AG08395 (cell line): Measurements from ENCODE around the gene SRCAP.
"Not testable (repeated sequence)": the region's sequence is repeated elsewhere in the genome, so short reads cannot be mapped to it uniquely, and the experiment has no call there.

Experiments
- DNase-seq: peaks from one replicate; pipeline ENCODE4 v3.0.0; 2012; ENCODE audit warnings: mixed read lengths, low spot score

Gene SRCAP

DNA sequence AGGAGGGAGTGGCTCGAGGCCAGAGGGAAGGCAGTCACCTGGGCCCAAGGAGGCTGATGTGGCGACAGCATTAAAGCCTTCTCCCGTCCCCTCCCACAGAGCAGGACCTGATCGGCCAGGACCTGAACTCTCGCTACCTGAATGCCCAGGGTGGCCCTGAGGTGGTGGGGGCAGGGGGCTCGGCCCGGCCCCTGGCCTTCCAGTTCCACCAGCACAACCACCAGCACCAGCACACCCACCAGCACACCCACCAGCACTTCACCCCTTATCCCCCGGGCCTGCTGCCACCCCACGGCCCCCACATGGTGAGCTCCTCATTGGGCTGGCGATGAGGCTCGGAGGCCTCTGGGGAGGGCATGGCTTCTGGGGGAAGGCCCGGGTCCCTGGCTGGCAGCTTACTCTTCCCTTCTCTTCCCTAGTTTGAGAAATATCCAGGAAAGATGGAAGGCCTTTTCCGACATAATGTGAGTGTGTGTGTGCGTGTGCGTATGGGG lies 34.3 kb upstream of the SRCAP start:
- DNase-seq, result no peak

DNA sequence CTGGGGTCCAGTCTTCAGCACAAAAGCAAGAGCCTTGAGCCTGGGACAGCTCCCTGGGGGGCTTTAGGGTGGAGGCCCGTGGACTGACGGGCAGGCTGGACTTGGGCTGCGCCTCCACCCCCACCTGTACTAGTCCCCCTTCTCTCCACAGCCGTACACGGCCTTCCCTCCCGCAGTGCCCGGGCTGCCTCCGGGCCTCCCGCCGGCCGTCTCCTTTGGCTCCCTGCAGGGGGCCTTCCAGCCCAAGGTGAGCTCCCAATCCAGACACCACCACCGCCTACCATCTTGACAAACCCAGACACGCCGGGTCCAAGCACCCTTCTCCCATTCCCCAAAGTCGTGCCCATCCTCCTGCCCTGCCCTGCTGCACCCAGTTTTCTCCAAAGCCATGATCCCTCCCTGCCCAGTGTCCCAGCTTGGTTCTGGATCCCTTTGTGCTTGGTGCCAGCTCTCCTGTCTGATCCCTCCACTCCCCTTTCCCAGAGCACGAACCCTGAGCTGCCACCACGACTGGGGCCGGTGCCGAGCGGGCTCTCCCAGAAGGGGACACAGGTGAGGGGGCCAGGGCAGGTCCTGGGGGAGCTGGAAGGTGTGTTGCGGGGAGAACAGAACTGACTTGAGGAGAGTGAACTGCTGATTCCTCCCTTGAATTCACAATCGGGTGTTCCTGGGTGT lies 33.7 kb upstream of the SRCAP start:
- no peak for DNase-seq

DNA sequence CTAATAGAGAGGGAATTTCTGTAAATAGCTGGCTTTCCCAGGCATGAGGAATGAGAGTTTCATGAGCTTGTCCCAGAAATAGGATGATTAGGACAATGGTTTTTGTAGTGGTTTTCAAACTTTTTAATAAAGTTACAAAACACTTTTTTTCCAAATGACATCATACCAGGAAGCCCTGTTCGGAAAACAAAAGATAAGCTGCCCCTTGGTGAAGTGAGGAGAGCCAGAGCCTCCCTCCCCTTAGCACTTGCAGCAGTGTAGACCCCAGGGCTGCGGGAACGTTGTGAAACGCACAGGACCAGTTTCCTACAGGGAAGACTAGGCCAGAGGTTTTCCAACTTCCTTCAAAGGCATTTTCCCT lies 33.2 kb upstream of the SRCAP start:
- no peak for DNase-seq

DNA sequence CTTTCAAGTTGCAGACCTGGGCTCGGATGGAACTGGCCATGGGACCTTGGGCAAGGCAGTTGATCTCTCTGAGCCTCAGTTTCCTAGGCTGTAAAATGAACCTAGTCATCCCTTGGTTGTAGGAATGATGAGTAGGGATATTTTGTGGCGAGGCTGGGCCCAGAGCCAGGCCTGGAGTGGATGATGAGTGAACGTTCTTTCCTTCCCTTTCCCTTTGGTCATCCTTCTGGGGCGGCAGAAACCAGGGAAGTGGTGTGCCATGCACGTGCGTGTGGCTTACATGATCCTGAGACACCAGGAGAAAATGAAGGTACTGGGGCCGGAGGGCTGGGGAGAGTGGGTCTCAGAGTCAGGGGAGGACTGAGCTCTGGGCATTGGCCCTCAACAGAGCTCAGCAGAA lies 32.3 kb upstream of the SRCAP start:
- DNase-seq, result no peak

DNA sequence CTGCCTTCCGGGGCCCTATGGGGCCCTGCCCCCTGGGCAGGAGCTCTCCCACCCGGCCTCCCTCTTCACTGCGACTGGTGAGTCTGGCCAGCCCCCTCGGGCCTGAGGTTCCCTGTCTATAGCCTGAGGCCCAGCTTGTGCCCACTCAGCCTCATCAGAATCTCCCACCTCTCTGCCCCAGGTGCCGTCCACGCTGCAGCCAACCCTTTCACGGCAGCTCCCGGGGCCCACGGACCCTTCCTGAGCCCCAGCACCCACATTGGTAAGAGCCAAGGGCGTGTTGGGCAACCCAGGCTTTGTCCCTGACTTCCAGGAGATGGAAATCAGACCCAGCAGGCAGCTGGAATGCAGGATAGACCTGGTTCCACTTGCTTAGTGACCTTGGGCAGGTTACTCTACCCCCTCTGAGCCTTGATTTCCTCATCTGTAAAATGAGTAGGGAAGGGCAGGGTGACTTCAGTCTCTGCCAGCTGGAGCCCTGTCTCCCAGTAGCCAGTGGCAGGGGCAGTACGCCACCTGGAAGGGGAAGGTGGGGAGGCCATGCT lies 31.5 kb upstream of the SRCAP start:
- no peak for DNase-seq

DNA sequence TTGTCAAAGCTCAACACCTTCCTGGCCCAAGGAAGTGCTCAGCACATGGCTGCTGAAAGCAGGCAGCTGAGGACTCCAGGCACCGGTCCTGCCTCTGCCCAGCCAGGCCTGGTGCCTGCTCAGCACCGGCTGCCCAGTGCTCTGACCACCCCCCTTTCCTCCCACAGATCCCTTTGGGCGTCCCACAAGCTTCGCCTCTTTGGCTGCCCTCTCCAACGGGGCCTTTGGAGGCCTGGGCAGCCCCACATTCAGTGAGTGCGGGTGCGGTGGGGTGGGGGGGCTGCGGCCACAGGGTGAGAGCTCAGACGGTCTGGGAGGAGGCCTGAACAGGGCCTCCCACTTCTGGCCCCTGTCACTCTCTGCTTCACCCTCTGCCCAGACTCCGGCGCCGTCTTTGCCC lies 30.6 kb upstream of the SRCAP start:
- DNase-seq, result no peak

DNA sequence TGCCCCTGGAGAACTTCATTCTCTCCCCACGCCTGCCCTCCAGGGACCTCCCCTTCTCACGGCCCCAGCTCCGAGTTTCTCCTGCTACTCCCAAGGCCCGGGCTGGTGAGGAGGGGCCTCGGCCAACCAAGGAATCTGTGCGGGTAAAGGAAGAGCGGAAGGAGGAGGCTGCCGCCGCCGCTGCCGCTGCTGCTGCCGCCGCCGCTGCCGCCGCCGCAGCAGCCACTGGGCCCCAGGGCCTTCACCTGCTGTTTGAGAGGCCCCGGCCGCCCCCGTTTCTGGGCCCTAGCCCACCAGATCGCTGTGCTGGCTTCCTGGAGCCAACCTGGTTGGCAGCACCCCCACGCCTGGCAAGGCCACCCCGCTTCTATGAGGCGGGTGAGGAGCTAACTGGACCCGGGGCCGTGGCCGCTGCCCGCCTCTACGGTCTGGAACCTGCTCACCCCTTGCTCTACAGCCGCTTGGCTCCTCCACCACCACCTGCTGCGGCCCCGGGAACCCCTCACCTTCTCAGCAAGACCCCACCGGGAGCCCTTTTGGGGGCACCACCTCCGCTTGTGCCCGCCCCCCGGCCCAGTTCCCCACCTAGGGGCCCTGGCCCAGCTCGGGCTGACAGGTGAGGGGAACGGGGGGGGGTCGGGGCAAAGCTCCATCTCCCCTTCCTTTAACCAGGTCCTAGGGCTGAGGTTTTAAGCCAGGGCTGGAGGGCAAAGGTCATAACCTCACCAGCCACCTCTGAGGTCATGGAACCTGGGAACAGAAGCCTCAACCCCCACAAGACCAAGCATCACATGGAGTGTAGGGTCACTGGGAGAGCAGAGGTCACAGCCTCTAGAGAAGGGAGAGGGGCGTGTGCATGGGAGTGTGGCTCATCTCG lies 29.7 kb upstream of the SRCAP start:
- DNase-seq, result no peak

DNA sequence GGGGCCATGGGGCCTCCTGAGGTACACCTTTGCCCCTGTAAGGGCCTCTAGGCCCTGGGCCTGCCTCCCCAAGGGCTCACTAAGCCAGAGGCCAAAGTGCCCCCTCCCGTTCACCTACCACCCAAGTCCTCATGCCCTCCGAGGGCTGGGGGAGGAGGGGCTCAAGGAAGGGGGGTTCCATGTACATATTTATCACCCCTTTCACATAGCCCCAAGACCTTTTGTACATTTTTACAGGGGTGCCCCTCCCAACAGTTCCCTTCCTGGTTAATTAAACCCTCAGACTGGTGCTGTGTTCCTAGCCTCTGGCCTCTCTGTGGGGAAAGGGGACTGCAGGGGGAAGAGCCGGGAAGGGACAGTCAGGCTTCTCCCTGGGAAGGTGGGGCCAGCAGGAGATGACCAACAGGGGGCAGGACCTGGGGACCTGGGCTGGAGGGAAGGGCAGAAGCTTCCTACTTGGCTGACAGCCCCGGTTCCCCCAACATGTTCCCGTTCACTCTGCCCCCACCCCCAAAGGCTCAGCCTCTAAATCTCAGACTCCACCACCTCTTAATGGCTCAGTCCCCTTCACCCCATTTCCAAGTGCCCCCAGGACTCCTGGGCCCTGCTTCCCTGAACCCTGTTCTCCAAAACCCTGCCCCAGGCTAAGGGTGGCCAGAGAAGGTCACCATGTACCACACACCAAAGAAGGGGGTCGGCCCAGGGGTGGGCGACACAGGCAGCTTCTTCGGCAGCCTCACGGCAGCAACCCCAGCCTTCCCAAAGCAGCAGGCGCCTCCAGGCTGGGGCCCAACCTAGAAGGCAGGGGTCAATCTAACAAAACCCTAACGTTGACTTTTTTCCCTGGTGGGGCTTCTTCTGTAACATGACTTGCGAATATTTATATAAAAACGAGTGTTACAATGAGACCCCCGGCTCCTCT lies 28.8 kb upstream of the SRCAP start:
- no peak for DNase-seq

DNA sequence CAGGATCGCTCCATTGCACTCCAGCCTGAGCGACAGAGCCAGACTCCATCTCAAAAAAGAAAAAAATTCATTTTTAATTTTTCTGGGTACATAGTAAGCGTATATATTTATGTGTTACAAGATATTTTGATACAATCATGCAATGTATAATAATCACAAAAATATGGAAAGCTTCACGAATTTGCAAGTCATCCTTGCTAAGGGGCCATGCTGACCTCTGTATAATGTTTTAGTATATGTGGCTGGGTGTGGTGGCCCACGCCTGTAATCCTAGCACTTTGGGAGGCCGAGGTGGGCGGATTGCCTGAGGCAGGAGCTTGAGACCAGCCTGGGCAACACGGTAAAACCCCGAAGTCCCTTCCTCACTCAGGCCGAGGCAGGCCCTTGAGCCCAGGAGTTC lies 23.8 kb upstream of the SRCAP start:
- no peak for DNase-seq

DNA sequence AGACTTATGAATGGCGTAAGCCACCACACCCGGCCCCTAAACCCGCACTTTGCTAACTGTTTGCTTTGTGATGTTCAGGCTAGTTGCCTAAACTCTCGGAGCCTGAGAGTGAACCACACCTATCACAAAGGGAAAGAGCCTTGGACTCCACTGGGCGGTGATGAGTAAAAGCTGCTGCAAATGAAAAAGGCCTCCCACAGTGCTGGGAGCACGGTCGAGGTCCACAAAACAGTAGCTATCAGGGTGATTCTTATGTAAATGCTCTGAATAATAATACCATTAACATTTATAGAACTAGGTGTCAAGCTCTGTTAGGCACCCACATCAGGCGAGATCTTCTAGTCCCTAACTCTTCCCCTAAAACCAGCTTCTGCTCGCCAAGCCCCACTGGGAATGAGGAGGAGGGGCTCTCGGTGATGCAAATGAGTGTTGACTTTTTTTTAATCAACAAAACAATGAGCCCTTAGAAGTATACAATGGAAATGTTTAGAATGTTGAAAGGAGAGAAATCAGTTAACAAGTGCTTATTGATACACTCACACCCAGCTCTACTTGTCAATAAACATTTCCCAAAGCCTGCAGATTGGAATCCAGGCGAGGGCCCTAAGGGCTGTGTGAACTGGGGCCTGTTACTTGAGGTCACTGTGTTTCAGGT lies 20.9 kb upstream of the SRCAP start:
- no peak for DNase-seq

DNA sequence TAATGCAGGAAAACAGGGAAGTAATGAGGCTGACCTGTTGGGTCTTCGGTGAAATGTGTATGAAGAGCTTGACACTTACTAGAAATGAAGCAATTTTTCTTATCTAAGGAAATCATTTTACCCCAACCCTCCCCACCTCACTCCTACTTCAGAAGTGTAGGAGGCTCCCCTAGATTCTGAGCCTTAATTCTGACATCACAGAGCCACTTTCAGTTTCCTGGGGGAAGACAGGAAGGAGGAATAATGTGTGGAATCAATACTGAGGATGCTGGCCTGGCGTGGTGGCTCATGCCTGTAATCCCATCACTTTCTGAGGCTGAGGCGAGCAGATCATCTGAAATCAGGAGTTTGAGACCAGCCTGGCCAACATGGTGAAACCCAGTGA lies 20.4 kb upstream of the SRCAP start:
- no peak for DNase-seq

DNA sequence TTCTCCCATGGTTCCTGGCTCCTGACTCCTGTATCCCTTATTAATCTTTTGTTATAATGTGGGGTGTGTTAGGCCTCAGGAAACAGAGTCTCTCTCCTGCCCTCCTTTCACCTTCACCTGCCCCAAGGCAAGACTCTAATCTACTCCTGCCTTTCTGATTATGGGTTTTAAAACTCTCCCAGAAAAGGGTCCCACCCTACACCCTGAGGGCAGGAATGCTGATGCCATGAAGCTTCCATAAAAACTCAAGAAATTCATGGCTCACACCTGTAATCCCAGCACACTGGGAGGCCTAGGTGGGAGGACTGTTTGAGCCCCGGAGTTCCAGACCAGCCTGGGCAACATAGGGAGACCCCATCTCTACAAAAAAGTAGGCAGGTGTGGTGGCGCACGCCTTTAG lies 18.6 kb upstream of the SRCAP start:
- no peak for DNase-seq

DNA sequence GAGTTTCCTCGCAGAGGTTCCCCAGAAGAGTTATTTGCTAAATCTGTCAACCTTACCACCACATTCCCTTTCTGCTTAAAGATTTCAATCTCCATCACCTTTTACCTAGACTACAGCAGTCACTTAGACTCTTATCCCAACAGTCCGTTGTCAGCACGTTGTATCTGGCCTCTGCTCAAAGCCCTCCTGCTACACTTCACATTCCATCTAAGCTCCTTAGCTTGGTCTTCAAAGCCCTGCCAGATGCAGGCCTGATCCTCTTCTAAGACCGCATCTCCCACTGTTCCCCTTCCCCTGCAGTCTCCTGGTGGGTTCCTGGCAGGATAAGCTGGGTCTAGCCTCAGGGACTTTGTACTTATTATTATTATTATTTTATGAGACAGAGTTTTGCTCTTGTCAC lies 10.3 kb upstream of the SRCAP start:
- DNase-seq, result no peak

DNA sequence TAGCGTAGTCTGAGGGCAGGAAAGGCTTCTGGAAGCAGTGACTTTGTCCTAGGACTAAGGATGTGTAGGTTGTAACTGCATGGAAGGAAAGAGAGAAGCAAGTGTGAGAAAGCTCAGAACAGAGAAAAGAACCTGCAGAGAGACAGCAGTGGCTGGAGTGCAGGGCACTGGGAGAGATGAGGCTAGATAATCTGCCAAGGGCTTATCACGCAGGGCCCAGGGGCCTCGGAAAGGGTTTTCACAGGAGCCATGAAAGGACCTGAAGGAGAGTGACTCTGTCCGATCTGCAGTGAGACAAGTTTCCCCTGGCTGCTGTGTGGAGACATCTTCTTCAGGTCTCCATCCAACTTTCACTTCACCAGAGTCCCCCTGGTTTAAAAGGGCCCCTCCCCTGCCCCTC lies 7.1 kb upstream of the SRCAP start:
- no peak for DNase-seq

DNA sequence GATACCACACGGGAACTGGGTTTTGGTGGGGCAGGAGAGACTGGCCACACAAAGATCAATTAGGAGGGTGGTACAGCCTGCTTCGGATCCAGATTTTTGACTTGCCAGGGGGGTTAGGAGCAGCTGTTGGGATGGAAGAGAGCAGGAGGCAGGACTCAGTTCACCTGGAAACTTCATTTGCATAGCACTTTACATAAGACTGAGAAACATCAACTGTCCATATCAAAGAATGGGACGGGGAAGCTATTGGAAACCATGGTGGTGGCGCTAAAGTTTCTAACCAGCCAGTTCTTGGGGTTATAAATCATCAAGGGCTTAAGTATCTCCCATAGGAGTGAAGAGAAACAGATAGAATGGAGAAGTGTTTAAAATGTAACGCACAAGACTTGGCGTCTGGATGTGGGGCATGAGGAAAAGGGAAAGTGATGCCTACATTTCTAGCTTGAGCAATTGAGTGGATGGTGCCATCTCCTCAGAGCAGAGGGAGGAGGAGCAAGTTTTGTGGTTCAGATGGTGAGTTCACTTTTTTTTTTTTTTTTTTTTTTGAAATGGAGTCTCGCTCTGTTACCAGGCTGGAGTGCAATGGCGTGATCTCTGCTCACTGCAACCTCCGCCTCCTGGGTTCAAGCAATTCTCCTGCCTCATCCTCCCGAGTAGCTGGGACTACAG lies 6.4 kb upstream of the SRCAP start:
- no peak for DNase-seq

DNA sequence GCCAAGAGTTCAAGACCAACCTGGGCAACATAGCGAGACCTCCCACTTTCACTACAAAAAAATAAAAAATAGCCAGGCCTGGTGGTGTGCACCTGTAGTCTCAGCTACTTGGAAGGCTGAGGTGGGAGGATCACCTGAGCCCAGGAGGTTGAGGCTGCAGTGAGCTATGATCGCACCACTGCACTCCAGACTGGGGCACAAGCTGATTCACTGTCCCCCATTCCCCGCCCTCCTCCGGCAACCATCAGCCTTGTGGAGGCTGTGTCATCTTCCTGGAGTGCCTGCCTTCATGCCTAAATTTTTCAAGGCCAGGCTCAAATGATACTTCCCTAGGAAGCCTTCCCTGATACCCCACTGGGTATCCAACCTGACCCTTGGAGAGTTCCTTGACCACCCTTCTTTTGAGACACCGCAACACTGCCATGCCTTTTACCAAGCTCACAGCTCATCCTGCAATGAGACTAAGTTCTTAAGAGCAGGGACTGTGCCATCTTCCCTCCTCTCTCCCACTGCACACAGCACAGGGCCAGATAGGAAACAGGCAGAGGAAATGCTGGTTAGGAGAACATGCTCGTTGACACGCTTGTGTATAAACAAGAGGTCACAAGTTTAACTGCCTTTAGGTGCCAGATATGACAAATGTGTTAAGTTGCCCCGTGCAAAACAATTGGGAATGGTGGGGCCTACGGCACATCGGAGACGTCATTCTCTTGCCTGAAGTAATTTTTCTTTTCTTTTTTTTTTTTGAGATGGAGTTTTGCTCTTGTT lies 3.9 kb upstream of the SRCAP start:
- DNase-seq, result no peak

DNA sequence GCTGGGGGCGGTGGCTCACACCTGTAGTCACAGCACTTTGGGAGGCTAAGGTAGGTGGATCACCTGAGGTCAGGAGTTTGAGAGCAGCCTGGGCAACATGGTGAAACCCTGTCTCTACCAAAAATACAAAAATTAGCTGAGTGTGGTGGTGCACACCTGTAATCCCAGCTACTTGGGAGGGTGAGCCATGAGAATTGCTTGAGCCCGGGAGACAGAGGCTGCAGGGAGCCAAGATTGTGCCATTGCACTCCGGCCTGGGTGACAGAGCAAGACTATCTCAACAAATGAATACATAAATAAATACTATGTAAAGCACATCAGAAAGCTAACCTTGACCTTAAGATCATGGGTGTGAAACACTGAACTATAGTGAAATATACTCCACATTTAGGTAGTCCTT lies 2.3 kb upstream of the SRCAP start:
- DNase-seq, result not testable (repeated sequence)

DNA sequence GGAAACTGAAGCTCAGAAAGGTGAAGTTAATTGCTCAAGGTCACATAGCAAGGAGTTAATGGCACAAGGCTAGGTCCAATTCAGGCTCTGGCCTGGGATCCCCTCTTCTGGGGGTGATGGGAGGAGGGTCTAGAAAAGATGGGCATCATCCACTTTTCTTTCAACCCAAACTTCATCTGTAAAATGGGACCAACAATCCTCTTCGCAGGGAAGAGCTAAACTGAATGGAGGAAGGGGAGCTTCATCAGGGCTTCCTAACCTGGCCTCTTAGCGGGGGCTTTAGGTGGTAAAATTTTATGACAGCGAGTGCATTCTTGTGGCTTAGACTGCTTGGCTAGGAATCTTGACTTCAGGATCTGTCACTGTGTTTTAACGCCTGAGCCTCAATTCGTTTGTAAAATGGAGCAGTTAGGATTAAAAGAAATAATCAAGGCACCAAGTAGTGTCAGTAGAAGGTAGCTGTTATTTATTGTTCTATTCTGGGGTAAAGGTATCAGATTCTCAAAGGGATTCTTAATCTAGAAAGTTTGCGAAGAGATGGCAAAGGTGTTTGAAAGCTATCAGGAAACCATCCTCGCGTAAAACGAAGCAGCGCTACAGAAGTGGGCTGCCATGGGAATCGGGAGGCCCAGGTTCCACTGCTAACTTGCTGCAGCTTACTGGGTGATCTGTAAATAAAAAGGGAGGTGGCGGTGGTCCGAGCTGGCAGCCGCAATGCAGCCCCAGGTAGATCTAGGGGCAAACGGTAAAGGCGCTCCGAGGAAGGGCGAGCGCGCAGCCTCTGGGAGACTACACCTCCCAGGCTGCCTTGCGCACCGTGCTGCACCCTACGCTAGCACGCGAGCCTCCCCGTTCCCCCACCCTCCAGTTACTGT lies 1.5 kb upstream of the SRCAP start:
- peak; percentile 95 for DNase-seq

DNA sequence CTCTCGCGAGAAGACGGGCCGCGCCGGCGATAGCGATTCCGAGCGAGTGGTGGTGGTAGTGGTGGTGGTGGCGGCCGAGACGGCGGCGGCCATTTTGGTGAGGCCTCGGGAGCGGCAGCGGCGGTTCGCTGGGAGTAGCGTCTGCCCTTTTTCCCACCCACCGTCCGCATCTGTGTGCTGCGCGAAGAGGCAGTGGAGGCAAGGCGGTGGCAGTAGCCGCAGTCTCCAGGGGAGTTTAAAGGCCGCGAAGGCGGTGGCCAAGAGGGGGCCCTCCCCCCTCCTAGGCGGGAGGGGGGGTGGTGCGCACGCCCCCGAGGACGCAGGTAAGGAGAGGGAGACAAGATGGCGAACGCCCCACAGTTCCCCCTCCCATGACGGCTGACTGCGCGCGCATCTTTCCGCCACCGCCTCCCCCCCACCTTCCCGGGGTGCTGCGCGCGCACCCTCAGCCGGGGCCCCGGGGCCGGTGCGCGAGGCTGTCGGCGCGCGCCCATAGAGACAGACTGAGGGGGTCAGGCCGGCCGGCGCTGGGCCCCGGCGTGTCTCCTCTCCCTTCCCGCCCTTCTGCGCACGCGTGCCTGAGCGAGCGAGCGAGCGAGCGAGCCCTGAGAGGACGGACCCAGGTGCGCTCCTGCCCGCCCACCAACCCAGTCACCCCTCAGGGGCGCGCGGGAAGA lies 694 bp upstream of the SRCAP start:
- peak; percentile 100 for DNase-seq
